TTC549 (cell line): Measurements from ENCODE around the gene FOXD4L3.
"Not testable (repeated sequence)": the region's sequence is repeated elsewhere in the genome, so short reads cannot be mapped to it uniquely, and the experiment has no call there.

ENCODE experiments used
- FAIRE-seq: peaks from 2 replicates; lab custom pipeline; 2012; peaks lifted over from hg19 to GRCh38; lab: Jason Lieb, UNC

FOXD4L3 gene

GRCh38 chr9:68302567-68302966 lies at the start of gene FOXD4L3:
FOXD4L3 (plus strand) TSS chr9:68302867; CDS start chr9:68302952, 85 bp downstream.
- not testable (repeated sequence) for FAIRE-seq

GRCh38 chr9:68281041-68281440 lies 21.6 kb upstream of the FOXD4L3 start:
- FAIRE-seq, result not testable (repeated sequence)

- not testable (repeated sequence) for FAIRE-seq
Observed at GRCh38 chr9:68303771-68304170, 1.1 kb downstream of the FOXD4L3 start.

GRCh38 chr9:68304212-68304611 lies 1.5 kb downstream of the FOXD4L3 start:
- not testable (repeated sequence) for FAIRE-seq

GRCh38 chr9:68304777-68305176 lies 2.1 kb downstream of the FOXD4L3 start:
- FAIRE-seq, result not testable (repeated sequence)

- FAIRE-seq, result not testable (repeated sequence)
Observed at GRCh38 chr9:68305680-68306285, 3.1 kb downstream of the FOXD4L3 start.

GRCh38 chr9:68306391-68306964 lies 3.8 kb downstream of the FOXD4L3 start:
- FAIRE-seq, result not testable (repeated sequence)

- FAIRE-seq, result not testable (repeated sequence)
Observed at GRCh38 chr9:68307127-68307526, 4.5 kb downstream of the FOXD4L3 start.

- not testable (repeated sequence) for FAIRE-seq
Observed at GRCh38 chr9:68307654-68308053, 5.0 kb downstream of the FOXD4L3 start.

- FAIRE-seq, result not testable (repeated sequence)
Observed at GRCh38 chr9:68311208-68311607, 8.5 kb downstream of the FOXD4L3 start.

GRCh38 chr9:68318209-68318608 lies 15.5 kb downstream of the FOXD4L3 start:
- not testable (repeated sequence) for FAIRE-seq

GRCh38 chr9:68323749-68324148 lies 21.1 kb downstream of the FOXD4L3 start:
- FAIRE-seq, result not testable (repeated sequence)

- FAIRE-seq, result not testable (repeated sequence)
Observed at GRCh38 chr9:68324518-68324917, 21.9 kb downstream of the FOXD4L3 start.

- FAIRE-seq, result not testable (repeated sequence)
Observed at GRCh38 chr9:68329106-68329505, 26.4 kb downstream of the FOXD4L3 start.

- FAIRE-seq, result not testable (repeated sequence)
Observed at GRCh38 chr9:68330531-68331173, 28.0 kb downstream of the FOXD4L3 start.

GRCh38 chr9:68332122-68332521 lies 29.5 kb downstream of the FOXD4L3 start:
- FAIRE-seq, result not testable (repeated sequence)

GRCh38 chr9:68335935-68336334 lies 33.3 kb downstream of the FOXD4L3 start:
- not testable (repeated sequence) for FAIRE-seq

GRCh38 chr9:68336639-68337339 lies 34.1 kb downstream of the FOXD4L3 start:
- not testable (repeated sequence) for FAIRE-seq

- FAIRE-seq, result not testable (repeated sequence)
Observed at GRCh38 chr9:68338000-68338399, 35.3 kb downstream of the FOXD4L3 start.

GRCh38 chr9:68342265-68343025 lies 39.8 kb downstream of the FOXD4L3 start:
- FAIRE-seq, result not testable (repeated sequence)

GRCh38 chr9:68343242-68343641 lies 40.6 kb downstream of the FOXD4L3 start:
- FAIRE-seq, result not testable (repeated sequence)

GRCh38 chr9:68343992-68344391 lies 41.3 kb downstream of the FOXD4L3 start:
- FAIRE-seq, result not testable (repeated sequence)
